HCT116 (cell line): ENCODE measurements around the gene DNASE1L1. TPM values are rescaled to one million over a fixed set of nuclear protein-coding genes. Genes with fewer than 3 reads are reported as not detected.
A peak's percentile ranks its signal among the peaks of the same experiment; 100 is the strongest.

Source experiments
- ATAC-seq: fragments of 200-7000 bp; cut with Tn5 transposase; 2 replicates; pipeline ENCODE4 v1.9.1; 2020; ENCODE audit warnings: mild to moderate bottlenecking, moderate library complexity
- BruUV-seq: library from RNA; stranded (reverse); fragments of 400-500 nt; replicated peaks from 2 replicates; lab custom pipeline; 2021; lab: Mats Ljungman, UMichigan
- CTCF ChIA-PET: fragments of 300-600 bp; sonication (Branson Sonifier 250); formaldehyde crosslinking; loops from one replicate; lab custom pipeline; 2021; ENCODE audit warnings: antibody characterized with exemption; lab: Charles Lee
- POLR2A ChIA-PET: fragments of 300-600, 350-600 bp; sonication (Branson Sonifier 250); formaldehyde crosslinking; loops from one replicate; lab custom pipeline; 2021; ENCODE audit warnings: antibody characterized with exemption; lab: Charles Lee
- RAD21 ChIA-PET, 2 experiments: fragments of 300-600 bp; sonication (Branson Sonifier 250); formaldehyde crosslinking; loops; one replicate each; lab custom pipeline; 2023; ENCODE audit warnings: low total read pairs in 2 of 2; ENCODE audit not compliant: uncharacterized antibody in 2 of 2, unreplicated experiment in 2 of 2, low non-redundant PET in 1 of 2; lab: Charles Lee
- DNase-seq: peaks from one replicate; pipeline ENCODE4 v3.0.0-alpha.2; 2010; ENCODE audit warnings: low read depth, low spot score
- H2AFZ ChIP-seq: fragments of 200-600 bp; shearing (Covaris generic), sonication (generic); 2 replicates; pipeline ENCODE4 v1.6.1; 2017; ENCODE audit warnings: low read depth, mixed run types, mixed read lengths, antibody characterized with exemption, low read length; ENCODE audit not compliant: poor library complexity, severe bottlenecking
- H3K27ac ChIP-seq: 2 replicates; pipeline ENCODE4 v1.5.1; 2012; ENCODE audit warnings: low read depth, low read length
- H3K27me3 ChIP-seq: fragments of 200-600 bp; sonication (generic); 2 replicates; pipeline ENCODE4 v1.6.1; 2016; ENCODE audit warnings: mixed run types, low read length, mixed read lengths; ENCODE audit not compliant: insufficient read depth
- H3K36me3 ChIP-seq, 2 experiments: fragments of 200-500 bp in 1 of 2; fragments of 200-600 bp in 1 of 2; sonication (Bioruptor generic) in 1 of 2; sonication (generic) in 1 of 2; 2 replicates each; pipeline versions ENCODE4 v1.5.1 to v1.6.1; 2014 to 2016; ENCODE audit warnings: low read length in 2 of 2, inconsistent platforms in 1 of 2, mixed read lengths in 1 of 2, mixed run types in 1 of 2; ENCODE audit not compliant: insufficient read depth in 2 of 2, control insufficient read depth in 1 of 2
- H3K4me1 ChIP-seq, 2 experiments: fragments of 200-600 bp in 1 of 2; sonication (generic) in 1 of 2; 2 replicates each; pipeline versions ENCODE4 v1.5.1 to v1.6.1; 2012 to 2017; ENCODE audit warnings: low read length in 2 of 2, inconsistent platforms in 1 of 2, mild to moderate bottlenecking in 1 of 2, mixed read lengths in 1 of 2, mixed run types in 1 of 2, moderate library complexity in 1 of 2; ENCODE audit not compliant: insufficient read depth in 2 of 2, control insufficient read depth in 1 of 2
- H3K4me2 ChIP-seq: fragments of 200-600 bp; sonication (generic); 2 replicates; pipeline ENCODE4 v1.6.1; 2017; ENCODE audit warnings: mixed run types, low read length, mixed read lengths
- H3K4me3 ChIP-seq, 2 experiments: fragments of 200-600 bp in 1 of 2; sonication (generic) in 1 of 2; replicated peaks in 1 of 2; 2 replicates each; pipeline ENCODE4 v1.5.1; 2011 to 2016; ENCODE audit warnings: low read length in 2 of 2, control low read depth in 1 of 2, low read depth in 1 of 2, mild to moderate bottlenecking in 1 of 2, mixed read lengths in 1 of 2, mixed run types in 1 of 2
- H3K79me2 ChIP-seq: fragments of 200-600 bp; sonication (generic); 2 replicates; pipeline ENCODE4 v1.6.1; 2017; ENCODE audit warnings: mild to moderate bottlenecking, mixed run types, low read length, moderate library complexity, mixed read lengths; ENCODE audit not compliant: insufficient read depth
- H3K9ac ChIP-seq: fragments of 200-600 bp; sonication (generic); 2 replicates; pipeline ENCODE4 v1.6.1; 2016; ENCODE audit warnings: low read length, mixed read lengths
- H3K9me2 ChIP-seq: fragments of 200-600 bp; sonication (generic), shearing (Covaris generic); 2 replicates; pipeline ENCODE4 v1.6.1; 2017; ENCODE audit warnings: mixed run types, mild to moderate bottlenecking, moderate library complexity; ENCODE audit not compliant: insufficient read depth
- H3K9me3 ChIP-seq, 2 experiments: fragments of 200-500 bp in 1 of 2; fragments of 200-600 bp in 1 of 2; sonication (Bioruptor generic) in 1 of 2; sonication (generic) in 1 of 2; 2 replicates each; pipeline ENCODE4 v1.6.1; 2014 to 2017; ENCODE audit warnings: low read length in 2 of 2, mixed read lengths in 2 of 2, inconsistent platforms in 1 of 2, low read depth in 1 of 2, mild to moderate bottlenecking in 1 of 2, mixed run types in 1 of 2, moderate library complexity in 1 of 2; ENCODE audit not compliant: control insufficient read depth in 1 of 2, insufficient read depth in 1 of 2
- H4K20me1 ChIP-seq: fragments of 200-600 bp; sonication (generic), shearing (Covaris generic); 2 replicates; pipeline ENCODE4 v1.6.1; 2017; ENCODE audit warnings: mixed run types, mild to moderate bottlenecking, moderate library complexity; ENCODE audit not compliant: insufficient read depth
- ELF1 ChIP-seq: IDR thresholded peaks from 2 replicates; pipeline ENCODE4 v1.6.1; 2012; ENCODE audit warnings: low read depth, borderline replicate concordance
- EZH2 ChIP-seq: fragments of 200-600 bp; sonication (generic); IDR thresholded peaks from 2 replicates; pipeline ENCODE4 v1.6.1; 2017; ENCODE audit warnings: antibody characterized with exemption, mixed run types
- EZH2phosphoT487 ChIP-seq: fragments of 200-600 bp; IDR thresholded peaks from 2 replicates; pipeline ENCODE4 v1.6.1; 2018; ENCODE audit warnings: antibody characterized with exemption, borderline replicate concordance
- FOSL1 ChIP-seq: IDR thresholded peaks from 2 replicates; pipeline ENCODE4 v1.6.1; 2012; ENCODE audit warnings: low read depth
- JUND ChIP-seq: IDR thresholded peaks from 2 replicates; pipeline ENCODE4 v1.6.1; 2012
- POLR2A ChIP-seq: IDR thresholded peaks from 2 replicates; pipeline ENCODE4 v1.7.0; 2011; ENCODE audit warnings: borderline replicate concordance; ENCODE audit not compliant: insufficient read depth, insufficient read length; ENCODE audit errors: extremely low read depth
- POLR2AphosphoS5 ChIP-seq: IDR thresholded peaks from 2 replicates; pipeline ENCODE4 v1.6.1; 2011; ENCODE audit warnings: mild to moderate bottlenecking, low read depth, low read length, moderate library complexity
- SRF ChIP-seq: IDR thresholded peaks from 2 replicates; pipeline ENCODE4 v1.6.1; 2012; ENCODE audit warnings: low read depth
- TCF7L2 ChIP-seq: IDR thresholded peaks from 2 replicates; pipeline ENCODE4 v1.7.0; 2011; ENCODE audit warnings: borderline replicate concordance, inconsistent platforms; ENCODE audit not compliant: insufficient read depth, insufficient read length; ENCODE audit errors: extremely low read depth
- intact Hi-C: fragments of 100-400 bp; cut with micrococcal nuclease; formaldehyde crosslinking; loops from 2 replicates; pipeline ENCODE4 v1.10.0; 2022
- total RNA-seq: library from RNA; stranded (reverse); gene quantifications from one replicate; pipeline ENCODE4 v1.2.1, GENCODE V29; 2021; ENCODE audit not compliant: unreplicated experiment
- TF ChIP-seq, protein P1 (sequence below): IDR thresholded peaks from 2 replicates; pipeline ENCODE4 v1.6.1; 2012

The DNASE1L1 gene
- total RNA-seq, 1 experiment from 2014 or later: 16.5 TPM

DNA sequence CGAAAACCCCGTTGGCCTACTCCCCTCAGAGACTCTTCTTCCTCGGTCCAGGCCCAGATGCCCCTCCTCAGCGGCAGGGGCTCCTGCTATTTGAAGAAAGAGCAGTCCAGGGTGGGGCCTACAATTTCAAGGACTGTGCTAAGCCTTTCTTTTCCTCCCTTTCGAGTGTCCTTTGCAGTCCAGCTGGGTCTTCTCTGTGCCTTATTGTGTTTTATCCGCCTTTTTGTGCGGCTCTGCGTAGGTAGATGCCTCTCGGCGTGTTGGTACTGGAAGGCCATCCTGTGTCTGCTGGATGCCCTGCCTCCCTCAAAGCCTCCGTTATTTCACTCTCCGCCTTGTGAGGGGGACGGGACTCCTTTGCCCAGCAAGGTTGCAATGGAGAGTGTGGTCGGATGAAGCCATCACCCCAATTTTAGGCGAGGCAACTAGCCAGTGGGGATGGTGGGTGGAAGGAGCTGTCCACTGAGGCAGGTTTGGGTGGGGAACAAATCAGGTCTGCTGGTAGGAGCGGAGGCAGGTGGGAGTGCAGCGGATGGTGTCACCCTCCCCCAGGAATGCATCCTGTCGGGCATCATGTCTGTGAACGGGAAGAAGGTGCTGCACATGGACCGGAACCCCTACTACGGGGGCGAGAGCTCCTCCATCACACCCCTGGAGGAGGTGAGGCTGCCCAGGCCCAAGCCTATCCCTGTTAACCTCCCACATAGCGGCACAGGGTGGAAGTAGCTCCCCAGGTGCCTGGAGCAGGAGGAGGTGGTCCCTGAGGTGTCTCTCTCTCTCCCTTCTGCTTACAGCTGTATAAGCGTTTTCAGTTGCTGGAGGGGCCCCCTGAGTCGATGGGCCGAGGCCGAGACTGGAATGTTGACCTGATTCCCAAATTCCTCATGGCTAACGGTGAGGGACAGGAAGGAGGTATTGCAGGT is 29.2 kb upstream of the DNASE1L1 start:
- Histone ChIP-seq H3K27ac (peak overlapping the region; percentile 53), H3K4me3 (peak overlapping the region; percentile 63 to 67), H2AFZ (no peak overlapping the region), H3K79me2 (peaks cover 29% of the 10 kb centered on the region), H3K9me3 (no peaks in the 10 kb centered on the region), H3K4me1 (peaks cover 3 to 17% of the 10 kb centered on the region in 2 experiments; a peak in 2 of 4 replicates), H4K20me1 (no peaks in the 10 kb centered on the region), H3K36me3 (no peaks in the 10 kb centered on the region; a peak in 1 of 4 replicates), H3K27me3 (no peaks in the 10 kb centered on the region), H3K9ac (peak overlapping the region; percentile 59), H3K9me2 (no peaks in the 10 kb centered on the region), H3K4me2 (peak overlapping the region; percentile 77)
- intact Hi-C loops: no loop called here
- ChIA-PET RAD21 (no interaction called here), POLR2A (no interaction called here), CTCF (no interaction called here)
- ATAC-seq (no peak), DNase-seq (no peak)
- TF ChIP-seq EZH2 (no peak), FOSL1 (no peak), SRF (no peak), EZH2phosphoT487 (no peak), POLR2AphosphoS5 (no peak), ELF1 (no peak), POLR2A (no peak), JUND (no peak), TCF7L2 (no peak)
- TF ChIP-seq, protein P1, sequence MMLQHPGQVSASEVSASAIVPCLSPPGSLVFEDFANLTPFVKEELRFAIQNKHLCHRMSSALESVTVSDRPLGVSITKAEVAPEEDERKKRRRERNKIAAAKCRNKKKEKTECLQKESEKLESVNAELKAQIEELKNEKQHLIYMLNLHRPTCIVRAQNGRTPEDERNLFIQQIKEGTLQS: no peak
- TSS peak; percentile 25 for BruUV-seq
